K562 (cell line): ENCODE measurements around the gene FIZ1. TPM values are rescaled to one million over a fixed set of nuclear protein-coding genes. Genes with fewer than 3 reads are reported as not detected.

Experiments
- ATAC-seq: fragments of 200-7000 bp; cut with Tn5 transposase; 3 replicates; pipeline ENCODE4 v1.9.1; 2020; ENCODE audit warnings: moderate library complexity
- BruUV-seq: library from RNA; stranded (reverse); fragments of 400-500 nt; replicated peaks from 2 replicates; lab custom pipeline; 2021; lab: Mats Ljungman, UMichigan
- CTCF ChIA-PET: fragments of 300-600 bp; formaldehyde crosslinking; extraction: SDS; loops from one replicate; lab custom pipeline; 2021; ENCODE audit warnings: low intra/inter-chr PET ratio; lab: Yijun Ruan, JAX
- POLR2A ChIA-PET: fragments of 300-600, 350-650 bp; sonication (Branson Sonifier 250); formaldehyde crosslinking; extraction: SDS; loops from one replicate; lab custom pipeline; 2021; ENCODE audit warnings: antibody characterized with exemption, inconsistent platforms; lab: Yijun Ruan, JAX
- DNase-seq, 4 experiments: peaks; one replicate each; pipeline versions ENCODE4 v3.0.0 to v3.0.0-alpha.2; 2011 to 2018; ENCODE audit warnings: low spot score in 3 of 4, mixed read lengths in 3 of 4; ENCODE audit errors: extremely low read depth in 1 of 4
- FAIRE-seq: peaks from 2 replicates; lab custom pipeline; 2011; peaks lifted over from hg19 to GRCh38; lab: Jason Lieb, UNC
- H2AFZ ChIP-seq: 2 replicates; pipeline ENCODE4 v1.6.0; 2011; ENCODE audit warnings: low read depth, low read length, control low read depth, inconsistent platforms
- H3K27ac ChIP-seq: fragments of 200-600 bp; 3 replicates; pipeline ENCODE4 v1.8.0; 2011; ENCODE audit warnings: low read depth, mild to moderate bottlenecking, control low read depth, inconsistent platforms, low read length, moderate library complexity, mixed read lengths; ENCODE audit errors: extremely low read depth
- H3K27me3 ChIP-seq, 2 experiments: fragments of 300-600 bp in 1 of 2; 2 replicates in 1 of 2; 3 replicates in 1 of 2; pipeline versions ENCODE4 v1.6.0 to v1.8.0; 2011; ENCODE audit warnings: inconsistent platforms in 2 of 2, low read length in 2 of 2, mild to moderate bottlenecking in 1 of 2, mixed read lengths in 1 of 2, moderate library complexity in 1 of 2; ENCODE audit not compliant: control insufficient read depth in 2 of 2, insufficient read depth in 2 of 2
- H3K36me3 ChIP-seq: fragments of 300-600 bp; 3 replicates; pipeline ENCODE4 v1.8.0; 2011; ENCODE audit warnings: mild to moderate bottlenecking, low read length, inconsistent platforms; ENCODE audit not compliant: control insufficient read depth, insufficient read depth
- H3K4me1 ChIP-seq, 2 experiments: fragments of 200-600 bp in 1 of 2; replicated peaks in 1 of 2; 2 replicates in 1 of 2; 3 replicates in 1 of 2; pipeline versions ENCODE4 v1.5.1 to v1.8.0; 2011; ENCODE audit warnings: inconsistent platforms in 2 of 2, low read length in 2 of 2, mild to moderate bottlenecking in 1 of 2, mixed read lengths in 1 of 2, moderate library complexity in 1 of 2; ENCODE audit not compliant: control insufficient read depth in 2 of 2, insufficient read depth in 2 of 2
- H3K4me2 ChIP-seq: 2 replicates; pipeline ENCODE4 v1.6.1; 2011; ENCODE audit warnings: low read length, control low read depth, inconsistent platforms, mixed read lengths; ENCODE audit not compliant: insufficient read depth
- H3K4me3 ChIP-seq: fragments of 200-600 bp; sonication (generic), shearing (Covaris generic); 2 replicates; pipeline ENCODE4 v1.5.1; 2016; ENCODE audit warnings: control low read depth, inconsistent platforms
- H3K79me2 ChIP-seq: fragments of 200-600 bp; 3 replicates; pipeline ENCODE4 v1.8.0; 2011; ENCODE audit warnings: low read length, inconsistent platforms; ENCODE audit not compliant: control insufficient read depth, insufficient read depth
- H3K9ac ChIP-seq, 2 experiments: 2 replicates each; pipeline versions ENCODE4 v1.6.0 to v1.6.1; 2011; ENCODE audit warnings: low read depth in 2 of 2, low read length in 2 of 2, control low read depth in 1 of 2, inconsistent platforms in 1 of 2, mild to moderate bottlenecking in 1 of 2, mixed read lengths in 1 of 2; ENCODE audit not compliant: insufficient read depth in 1 of 2
- H3K9me1 ChIP-seq: one replicate; pipeline ENCODE4 v1.6.0; 2011; ENCODE audit warnings: inconsistent platforms, mild to moderate bottlenecking, low read length, moderate library complexity; ENCODE audit not compliant: control insufficient read depth, insufficient read depth
- H3K9me3 ChIP-seq: replicated peaks from 2 replicates; pipeline ENCODE4 v1.5.1; 2011; ENCODE audit warnings: low read depth, low read length, inconsistent platforms; ENCODE audit not compliant: control insufficient read depth, insufficient read depth
- H4K20me1 ChIP-seq: replicated peaks from 2 replicates; pipeline ENCODE4 v1.6.1; 2011; ENCODE audit warnings: low read length, inconsistent platforms, mixed read lengths; ENCODE audit not compliant: control insufficient read depth, insufficient read depth
- BACH1 ChIP-seq: fragments of 200-800 bp; sonication (Bioruptor generic); IDR thresholded peaks from 2 replicates; pipeline ENCODE4 v1.6.1; 2016; ENCODE audit warnings: missing genetic modification characterization, missing compliant biosample characterization
- MAFG ChIP-seq: fragments of 450-650 bp; conservative IDR thresholded peaks from 2 replicates; pipeline ENCODE4 v1.6.1; 2016; ENCODE audit warnings: missing genetic modification characterization, missing compliant biosample characterization
- MEF2D ChIP-seq: conservative IDR thresholded peaks from 2 replicates; pipeline ENCODE4 v1.6.1; 2016; ENCODE audit warnings: low read depth, missing genetic modification characterization, missing compliant biosample characterization
- MTA2 ChIP-seq: fragments of 450-650 bp; IDR thresholded peaks from 2 replicates; pipeline ENCODE4 v1.6.1; 2016; ENCODE audit warnings: low read depth
- NCOA6 ChIP-seq: fragments of 450-650 bp; IDR thresholded peaks from 2 replicates; pipeline ENCODE4 v1.6.1; 2017; ENCODE audit warnings: mild to moderate bottlenecking
- NFATC3 ChIP-seq: fragments of 450-650 bp; IDR thresholded peaks from 2 replicates; pipeline ENCODE4 v1.6.1; 2017; ENCODE audit warnings: mild to moderate bottlenecking
- NR4A1 ChIP-seq, 2 experiments: fragments of 250-450 bp in 1 of 2; fragments of 450-650 bp in 1 of 2; sonication (Bioruptor Pico) in 1 of 2; IDR thresholded peaks; 2 replicates each; pipeline versions ENCODE4 v1.4.0 to v1.6.1; 2016 to 2020; ENCODE audit warnings: mild to moderate bottlenecking in 2 of 2, missing compliant biosample characterization in 1 of 2, missing genetic modification characterization in 1 of 2, moderate library complexity in 1 of 2
- RB1 ChIP-seq: fragments of 450-650 bp; IDR thresholded peaks from 2 replicates; pipeline ENCODE4 v1.6.1; 2017; ENCODE audit warnings: low read depth, mild to moderate bottlenecking
- XRCC3 ChIP-seq: fragments of 450-650 bp; IDR thresholded peaks from 2 replicates; pipeline ENCODE4 v1.6.1; 2017; ENCODE audit warnings: mild to moderate bottlenecking, moderate library complexity
- ZNF592 ChIP-seq: fragments of 450-650 bp; IDR thresholded peaks from 2 replicates; pipeline ENCODE4 v1.6.1; 2017; ENCODE audit warnings: antibody characterized with exemption, mild to moderate bottlenecking
- ZNF668 ChIP-seq: fragments of 250-450 bp; sonication (Bioruptor Pico); IDR thresholded peaks from 2 replicates; pipeline ENCODE4 v1.8.0; 2022; ENCODE audit warnings: mild to moderate bottlenecking, inconsistent platforms
- ZNF699 ChIP-seq: fragments of 250-450 bp; sonication (Bioruptor Pico); IDR thresholded peaks from 2 replicates; pipeline ENCODE4 v1.8.0; 2021; ENCODE audit warnings: mild to moderate bottlenecking, moderate library complexity; ENCODE audit not compliant: insufficient replicate concordance
- WGBS: fragments of 100-300 bp; shearing (Covaris generic); methylation state at CpG from one replicate; pipeline ENCODE4 v1.1.6; 2016; ENCODE audit warnings: low coverage, mixed read lengths; ENCODE audit not compliant: insufficient coverage; ENCODE audit errors: missing lambda C conversion rate; 5-methylcytosine and 5-hydroxymethylcytosine counted together
- in situ Hi-C: fragments of 300-500 bp; cut with MboI; formaldehyde crosslinking; loops from 4 replicates; pipeline ENCODE4 v1.15.0; 2018; ENCODE audit warnings: inconsistent platforms, mixed read lengths
- intact Hi-C: fragments of 100-400 bp; cut with micrococcal nuclease; formaldehyde crosslinking; loops from 2 replicates; pipeline ENCODE4 v1.14.2; 2022
- polyA plus RNA-seq, 8 experiments: library from polyadenylated mRNA; depleted of rRNA in 4 of 8; stranded (reverse) in 5 of 8; unstranded in 3 of 8; fragments of >200 nt; fragmentation: Nextera tagmentation in 2 of 8; fragmentation: Illumina TruSeq in 1 of 8; extraction: Ambion mirVana in 2 of 8; extraction: Trizol in 1 of 8; gene quantifications; 2 replicates each; pipeline versions ENCODE4 v1.2.1 to v1.2.3, GENCODE V29; 2011 to 2014; ENCODE audit warnings: inconsistent platforms in 1 of 8, missing spikeins in 1 of 8
- total RNA-seq, 7 experiments: library from RNA; depleted of rRNA in 6 of 7; stranded (reverse); fragments of >200 nt in 6 of 7; fragmentation: Illumina TruSeq in 2 of 7; extraction: Trizol in 2 of 7; gene quantifications; 2 replicates each; pipeline versions ENCODE4 v1.2.1 to v1.2.3, GENCODE V29; 2011 to 2021; ENCODE audit warnings: low replicate concordance in 1 of 7

Gene FIZ1
- total and polyA plus RNA-seq, 9 of the 15 experiments (the other 6 are each of a cell fraction or from before 2014, with no cell fraction given), result 0.79 to 17.5 (median 5.5) TPM

DNA sequence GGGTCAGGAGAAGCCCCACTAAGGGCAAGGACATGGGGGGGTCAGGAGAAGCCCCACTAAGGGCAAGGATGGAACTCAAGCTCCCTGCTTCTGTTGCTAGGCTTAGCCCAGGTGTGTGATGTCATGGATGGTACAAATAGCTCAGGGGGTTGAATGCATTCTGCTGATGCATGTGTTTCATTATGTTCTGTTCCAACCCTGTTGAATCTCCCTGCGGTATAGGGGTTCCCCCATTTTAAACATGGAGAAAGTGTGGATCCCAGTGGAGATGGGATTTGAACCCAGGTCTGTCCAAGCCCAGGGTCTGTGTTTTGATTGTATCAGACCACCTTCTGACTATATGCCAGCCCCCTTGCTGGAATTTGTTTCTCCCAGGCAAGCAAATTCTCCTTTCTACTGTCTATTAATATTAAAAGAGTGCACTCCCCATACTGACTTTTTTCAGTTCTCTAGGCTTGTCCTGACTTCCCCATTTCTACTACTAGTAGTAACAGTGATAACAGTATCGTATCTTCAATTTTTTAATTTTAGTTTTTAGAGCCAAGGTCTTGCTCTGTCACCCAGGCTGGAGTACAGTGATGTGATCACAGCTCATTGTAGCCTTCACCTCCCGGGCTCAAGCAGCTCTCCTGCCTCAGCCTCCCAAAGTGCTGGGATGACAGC, 12.8 kb upstream of the FIZ1 start (continued):
- no peak for TF ChIP-seq NR4A1 (CRISPR knock-in tag; IDR thresholded peaks at IDR 0.05)
- TF ChIP-seq NR4A1 (tag; IDR thresholded peaks at IDR 0.05), result no peak
- TF ChIP-seq ZNF592, result no peak
- TF ChIP-seq ZNF699 (CRISPR knock-in tag), result no peak

GRCh38 chr19:55611300-55611982, 12.1 kb upstream of the FIZ1 start:
- Histone ChIP-seq H3K9me3 (no peaks in the 10 kb centered on the region), H3K9me1 (no peaks in the 10 kb centered on the region), H3K27ac (no peak overlapping the region), H3K36me3 (peaks cover 32% of the 10 kb centered on the region; the same call in 2 of the 3 replicates), H3K9ac (no peak overlapping the region), H2AFZ (no peak overlapping the region), H3K4me1 (peaks cover 6 to 8% of the 10 kb centered on the region in 2 experiments), H3K27me3 (no peaks in the 10 kb centered on the region), H3K79me2 (peaks cover 15% of the 10 kb centered on the region), H3K4me2 (no peak overlapping the region), H4K20me1 (no peaks in the 10 kb centered on the region), H3K4me3 (no peak overlapping the region)
- DNase-seq (no peak), FAIRE-seq (no peak), ATAC-seq (no peak)
- WGBS, result 77% methylated on average over 15 of the region's 15 CpGs
- ChIA-PET CTCF (no interaction called here), POLR2A (interaction anchor here (0.6 to 1.1 kb wide), 4 partner anchors 11 to 27 kb away, joined by 3 read pairs; partner anchors contain the start of gene ZNF784)
- intact Hi-C loops, result no loop called here
- BruUV-seq, result no TSS peak
- TF ChIP-seq MEF2D, result no peak
- no peak for TF ChIP-seq NCOA6
- TF ChIP-seq ZNF668 (CRISPR knock-in tag), result no peak
- no peak for TF ChIP-seq MAFG (tag)
- TF ChIP-seq MTA2, result no peak
- no peak for TF ChIP-seq NFATC3
- TF ChIP-seq XRCC3, result no peak
- no peak for TF ChIP-seq RB1
- TF ChIP-seq BACH1 (tag), result no peak
- in situ Hi-C loops, result no loop called here
